Trophoblast cell (in vitro differentiated cells and primary cell): ENCODE data around the gene KREMEN2.

Source experiments
- DNase-seq, 2 donors: peaks; one replicate each; pipeline ENCODE4 v3.0.0-alpha.2; 2016
- H2AFZ ChIP-seq: 2 replicates; pipeline ENCODE4 v1.6.1; 2013; ENCODE audit warnings: low read length, moderate library complexity, mild to moderate bottlenecking; ENCODE audit not compliant: insufficient read depth, poor library complexity
- H2AK5ac ChIP-seq: 2 replicates; pipeline ENCODE4 v1.6.1; 2013; ENCODE audit warnings: mild to moderate bottlenecking, low read length
- H2BK120ac ChIP-seq: 2 replicates; pipeline ENCODE4 v1.6.1; 2013; ENCODE audit warnings: low read length, mild to moderate bottlenecking, moderate library complexity; ENCODE audit not compliant: insufficient read depth, poor library complexity
- H2BK12ac ChIP-seq: 2 replicates; pipeline ENCODE4 v1.6.1; 2013; ENCODE audit warnings: mild to moderate bottlenecking, low read length, moderate library complexity
- H2BK5ac ChIP-seq: 2 replicates; pipeline ENCODE4 v1.6.1; 2013; ENCODE audit warnings: low read length, low read depth, moderate library complexity, mild to moderate bottlenecking; ENCODE audit not compliant: poor library complexity
- H3K14ac ChIP-seq: 2 replicates; pipeline ENCODE4 v1.6.1; 2013; ENCODE audit warnings: mild to moderate bottlenecking, low read length
- H3K18ac ChIP-seq: 2 replicates; pipeline ENCODE4 v1.6.1; 2013; ENCODE audit warnings: mild to moderate bottlenecking, low read length
- H3K23ac ChIP-seq: 2 replicates; pipeline ENCODE4 v1.6.1; 2013; ENCODE audit warnings: low read length
- H3K27ac ChIP-seq: 2 replicates; pipeline ENCODE4 v1.5.1; 2013; ENCODE audit warnings: low read depth, mild to moderate bottlenecking, inconsistent platforms, low read length, moderate library complexity
- H3K27me3 ChIP-seq: 2 replicates; pipeline ENCODE4 v1.6.1; 2013; ENCODE audit warnings: inconsistent platforms, mild to moderate bottlenecking, low read length, moderate library complexity; ENCODE audit not compliant: insufficient read depth
- H3K36me3 ChIP-seq, 2 experiments: 1 replicate in 1 of 2; 2 replicates in 1 of 2; pipeline ENCODE4 v1.6.1; 2013; ENCODE audit warnings: low read length in 2 of 2, mild to moderate bottlenecking in 2 of 2, moderate library complexity in 1 of 2; ENCODE audit not compliant: insufficient read depth in 2 of 2, control insufficient read depth in 1 of 2
- H3K4ac ChIP-seq: 2 replicates; pipeline ENCODE4 v1.6.1; 2013; ENCODE audit warnings: low read depth, mild to moderate bottlenecking, low read length, moderate library complexity
- H3K4me1 ChIP-seq, 2 experiments: 1 replicate in 1 of 2; 2 replicates in 1 of 2; pipeline ENCODE4 v1.6.1; 2013; ENCODE audit warnings: low read length in 2 of 2, mild to moderate bottlenecking in 2 of 2, moderate library complexity in 1 of 2; ENCODE audit not compliant: insufficient read depth in 2 of 2, control insufficient read depth in 1 of 2
- H3K4me2 ChIP-seq: 2 replicates; pipeline ENCODE4 v1.6.1; 2013; ENCODE audit warnings: inconsistent platforms, mild to moderate bottlenecking, low read length, moderate library complexity
- H3K4me3 ChIP-seq: 2 replicates; pipeline ENCODE4 v1.5.1; 2013; ENCODE audit warnings: mild to moderate bottlenecking, low read depth, low read length, inconsistent platforms
- H3K79me1 ChIP-seq: one replicate; pipeline ENCODE4 v1.6.1; 2013; ENCODE audit warnings: low read length
- H3K79me2 ChIP-seq: 2 replicates; pipeline ENCODE4 v1.6.1; 2013; ENCODE audit warnings: low read length, mild to moderate bottlenecking; ENCODE audit not compliant: control insufficient read depth, insufficient read depth, poor library complexity
- H3K9ac ChIP-seq: 2 replicates; pipeline ENCODE4 v1.6.1; 2013; ENCODE audit warnings: mild to moderate bottlenecking, low read length
- H3K9me3 ChIP-seq: 2 replicates; pipeline ENCODE4 v1.6.1; 2013; ENCODE audit warnings: low read depth, mild to moderate bottlenecking, control low read depth, inconsistent platforms, low read length; ENCODE audit not compliant: insufficient read depth
- H4K12ac ChIP-seq: 2 replicates; pipeline ENCODE4 v1.6.1; 2013; ENCODE audit warnings: low read depth, mild to moderate bottlenecking, low read length, moderate library complexity
- H4K8ac ChIP-seq: 2 replicates; pipeline ENCODE4 v1.6.1; 2013; ENCODE audit warnings: low read depth, mild to moderate bottlenecking, low read length, moderate library complexity
- H4K91ac ChIP-seq: one replicate; pipeline ENCODE4 v1.6.1; 2013; ENCODE audit warnings: low read depth, mild to moderate bottlenecking, low read length, moderate library complexity
- WGBS: extraction: QIAGEN DNeasy Blood & Tissue Kit; methylation state at CpG from one replicate; pipeline ENCODE4 v1.1.7; 2013; ENCODE audit warnings: missing lambda C conversion rate; ENCODE audit not compliant: insufficient read length, insufficient coverage; ENCODE audit errors: extremely low coverage; 5-methylcytosine and 5-hydroxymethylcytosine counted together

Gene KREMEN2

GRCh38 chr16:3000540-3000939 is 36.5 kb downstream of the KREMEN2 start:
- Histone ChIP-seq H4K91ac (no peak overlapping the region), H4K8ac (no peak overlapping the region), H3K36me3 (no peaks in the 10 kb centered on the region), H3K4me2 (no peak overlapping the region), H3K23ac (no peak overlapping the region), H4K12ac (no peak overlapping the region), H2BK5ac (no peak overlapping the region), H2BK12ac (no peak overlapping the region), H3K4me3 (no peak overlapping the region), H3K9me3 (no peaks in the 10 kb centered on the region), H3K14ac (no peak overlapping the region), H3K79me2 (no peaks in the 10 kb centered on the region), H3K18ac (no peak overlapping the region), H3K79me1 (no peaks in the 10 kb centered on the region), H3K27me3 (no peaks in the 10 kb centered on the region), H2AFZ (no peak overlapping the region), H3K27ac (no peak overlapping the region), H2BK120ac (no peak overlapping the region), H2AK5ac (no peak overlapping the region), H3K4me1 (no peaks in the 10 kb centered on the region), H3K9ac (no peak overlapping the region), H3K4ac (no peak overlapping the region)
- DNase-seq: no peak
- no CpG with 5 or more reads among the region's 4 CpGs for WGBS

DNA sequence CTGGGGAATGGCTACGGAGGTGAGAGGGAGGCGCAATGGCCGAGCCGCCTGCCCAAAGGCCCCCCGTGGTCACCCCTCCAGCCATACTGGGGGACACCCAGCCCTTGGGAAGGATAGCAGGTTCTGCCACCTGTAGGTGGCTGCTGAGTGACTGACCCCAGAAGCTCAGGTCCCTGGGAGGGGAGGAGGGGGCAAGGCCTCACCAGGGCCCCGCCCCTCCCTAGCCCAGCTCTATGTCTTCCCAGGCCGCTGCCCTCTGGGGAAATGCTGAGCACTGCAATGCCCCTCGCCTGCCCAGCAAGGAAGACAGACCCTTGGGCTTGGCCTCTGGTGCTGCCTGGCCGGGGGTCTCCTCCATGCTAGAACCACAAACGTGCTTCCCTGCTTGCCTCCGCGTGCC is 37.2 kb downstream of the KREMEN2 start:
- H3K9me3 ChIP-seq: no peaks in the 10 kb centered on the region
- no peak overlapping the region for H3K27ac ChIP-seq
- H3K14ac ChIP-seq: no peak overlapping the region
- no peaks in the 10 kb centered on the region for H3K79me2 ChIP-seq
- H3K4ac ChIP-seq: no peak overlapping the region
- H3K4me2 ChIP-seq: no peak overlapping the region
- no peak overlapping the region for H3K23ac ChIP-seq
- H3K18ac ChIP-seq: no peak overlapping the region
- no peak overlapping the region for H3K4me3 ChIP-seq
- H3K4me1 ChIP-seq: peaks cover 4% of the 10 kb centered on the region in 2 experiments
- DNase-seq: no peak
- no peaks in the 10 kb centered on the region for H3K27me3 ChIP-seq
- H4K8ac ChIP-seq: no peak overlapping the region
- H4K91ac ChIP-seq: no peak overlapping the region
- no peak overlapping the region for H2AFZ ChIP-seq
- no peak overlapping the region for H2BK5ac ChIP-seq
- no peak overlapping the region for H2BK120ac ChIP-seq
- no peak overlapping the region for H4K12ac ChIP-seq
- no peak overlapping the region for H2AK5ac ChIP-seq
- H3K9ac ChIP-seq: no peak overlapping the region
- WGBS: no CpG with 5 or more reads among the region's 12 CpGs
- H3K79me1 ChIP-seq: no peaks in the 10 kb centered on the region
- no peak overlapping the region for H2BK12ac ChIP-seq
- no peaks in the 10 kb centered on the region for H3K36me3 ChIP-seq

GRCh38 chr16:3003582-3004270 is 39.7 kb downstream of the KREMEN2 start:
- WGBS: no CpG with 5 or more reads among the region's 58 CpGs
- Histone ChIP-seq H2BK5ac (no peak overlapping the region), H4K91ac (peak overlapping the region; percentile 63), H3K4ac (no peak overlapping the region), H4K8ac (no peak overlapping the region), H3K27me3 (no peaks in the 10 kb centered on the region), H3K14ac (no peak overlapping the region), H3K23ac (no peak overlapping the region), H3K79me2 (peaks cover 4% of the 10 kb centered on the region), H2AK5ac (no peak overlapping the region), H3K18ac (no peak overlapping the region), H3K9ac (no peak overlapping the region), H2AFZ (peak overlapping the region; percentile 21), H3K4me2 (peak overlapping the region; percentile 87), H3K27ac (no peak overlapping the region), H3K4me3 (peak overlapping the region; percentile 72), H2BK12ac (no peak overlapping the region), H3K4me1 (peaks cover 22 to 27% of the 10 kb centered on the region in 2 experiments), H4K12ac (no peak overlapping the region), H2BK120ac (no peak overlapping the region), H3K79me1 (peaks cover 17% of the 10 kb centered on the region), H3K36me3 (no peaks in the 10 kb centered on the region), H3K9me3 (no peaks in the 10 kb centered on the region)
- peak; percentile 99 to 100 for DNase-seq

DNA sequence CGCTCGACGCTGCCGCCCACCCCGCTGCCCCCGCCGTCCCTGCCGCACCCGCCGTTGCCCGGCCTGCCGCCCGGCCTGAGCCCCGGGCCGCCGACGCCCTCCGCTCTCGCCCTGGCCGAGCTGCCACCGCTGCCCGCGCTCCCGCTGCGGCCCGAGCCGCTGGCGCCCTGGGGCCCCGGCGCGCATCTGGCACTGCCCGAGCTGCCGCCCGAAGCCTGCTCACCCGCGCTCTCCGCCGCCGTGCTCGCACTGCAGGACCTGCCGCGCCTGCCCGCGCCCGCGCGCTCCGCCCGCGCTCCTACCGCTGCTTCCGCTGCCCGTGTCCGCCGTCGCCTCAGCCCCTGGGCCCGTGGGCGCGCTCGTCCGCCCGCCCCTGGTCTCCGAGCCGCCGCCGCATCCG is 40.2 kb downstream of the KREMEN2 start:
- peaks cover 4% of the 10 kb centered on the region for H3K79me2 ChIP-seq
- peak in 1 of 2 donors; percentile 35 for DNase-seq

More for the DNA sequence above, 40.2 kb downstream of the KREMEN2 start:
- Histone ChIP-seq H3K9ac (no peak overlapping the region), H3K4ac (no peak overlapping the region), H2BK12ac (no peak overlapping the region), H3K27me3 (no peaks in the 10 kb centered on the region), H2AK5ac (no peak overlapping the region), H2AFZ (peak overlapping the region; percentile 44), H4K8ac (no peak overlapping the region), H3K9me3 (no peaks in the 10 kb centered on the region), H4K12ac (no peak overlapping the region), H3K4me2 (peak overlapping the region; percentile 87), H4K91ac (peak overlapping the region; percentile 63), H2BK120ac (no peak overlapping the region), H3K18ac (no peak overlapping the region), H3K4me1 (peaks cover 24 to 32% of the 10 kb centered on the region in 2 experiments), H3K14ac (no peak overlapping the region), H3K27ac (peak overlapping the region; percentile 31), H2BK5ac (no peak overlapping the region), H3K36me3 (no peaks in the 10 kb centered on the region), H3K4me3 (peak overlapping the region; percentile 72), H3K23ac (no peak overlapping the region), H3K79me1 (peaks cover 23% of the 10 kb centered on the region)
- WGBS: no CpG with 5 or more reads among the region's 67 CpGs
